CD4-positive, alpha-beta T cell treated with Interleukin-12 subunit alpha and Interleukin-12 subunit beta, for 1 hour (primary cell): ENCODE measurements around the gene WIZ.
"Not testable (repeated sequence)": the region's sequence is repeated elsewhere in the genome, so short reads cannot be mapped to it uniquely, and the experiment has no call there.

ENCODE experiments used
- DNase-seq: peaks from one replicate; pipeline ENCODE4 v3.0.0-alpha.2; 2020

Gene WIZ

GRCh38 chr19:15403151-15403531 is 46.6 kb downstream of the WIZ start:
- no peak for DNase-seq

GRCh38 chr19:15402411-15403150 is 47.2 kb downstream of the WIZ start:
- no peak for DNase-seq

GRCh38 chr19:15401397-15401710 is 48.4 kb downstream of the WIZ start:
- no peak for DNase-seq

- DNase-seq: no peak
These were observed 49.0 kb downstream of the WIZ start for GRCh38 chr19:15400521-15401396.

GRCh38 chr19:15399635-15400034 is 50.1 kb downstream of the WIZ start:
- no peak for DNase-seq

GRCh38 chr19:15399234-15399515 is 50.6 kb downstream of the WIZ start:
- DNase-seq: no peak

GRCh38 chr19:15398501-15399233 is 51.1 kb downstream of the WIZ start:
- DNase-seq: no peak

GRCh38 chr19:15397782-15398181 is 52.0 kb downstream of the WIZ start:
- DNase-seq: no peak

- DNase-seq: no peak
These were observed 52.5 kb downstream of the WIZ start for GRCh38 chr19:15397236-15397635.

GRCh38 chr19:15396436-15396835 is 53.3 kb downstream of the WIZ start:
- no peak for DNase-seq

- not testable (repeated sequence) for DNase-seq
These were observed 54.5 kb downstream of the WIZ start for GRCh38 chr19:15395251-15395650.

GRCh38 chr19:15394426-15394825 is 55.3 kb downstream of the WIZ start:
- no peak for DNase-seq

GRCh38 chr19:15393963-15394362 is 55.8 kb downstream of the WIZ start:
- DNase-seq: no peak

- DNase-seq: no peak
These were observed 58.9 kb downstream of the WIZ start for GRCh38 chr19:15390814-15391213.

- no peak for DNase-seq
These were observed 67.9 kb downstream of the WIZ start for GRCh38 chr19:15381864-15382263.

GRCh38 chr19:15381429-15381828 is 68.3 kb downstream of the WIZ start:
- no peak for DNase-seq

- DNase-seq: no peak
These were observed 69.6 kb downstream of the WIZ start for GRCh38 chr19:15379999-15380647.

GRCh38 chr19:15379083-15379998 is 70.4 kb downstream of the WIZ start, which contains the start of gene AKAP8:
TSS of gene AKAP8 (minus strand) at chr19:15379787. CDS start at chr19:15379731, 56 bp downstream.
- DNase-seq: peak; percentile 99

- peak; percentile 53 for DNase-seq
These were observed 71.1 kb downstream of the WIZ start for GRCh38 chr19:15378534-15379082.

GRCh38 chr19:15374796-15375440 is 74.8 kb downstream of the WIZ start:
- no peak for DNase-seq

- no peak for DNase-seq
These were observed 75.6 kb downstream of the WIZ start for GRCh38 chr19:15374105-15374651.
